IMR-90 (cell line): ENCODE data around the gene FEM1A. TPM values are rescaled to one million over a fixed set of nuclear protein-coding genes. Genes with fewer than 3 reads are reported as not detected.

Experiments
- ATAC-seq: fragments of 200-7000 bp; cut with Tn5 transposase; 2 replicates; pipeline ENCODE4 v1.9.1; 2020; ENCODE audit warnings: low read depth, mild to moderate bottlenecking, moderate library complexity
- BruUV-seq: library from RNA; stranded (reverse); fragments of 400-500 nt; replicated peaks from 2 replicates; lab custom pipeline; 2021; lab: Mats Ljungman, UMichigan
- CTCF ChIA-PET: fragments of 300-600 bp; formaldehyde crosslinking; extraction: SDS; loops from one replicate; lab custom pipeline; 2021; ENCODE audit warnings: antibody characterized with exemption; lab: Yijun Ruan, JAX
- POLR2A ChIA-PET: fragments of 300-600 bp; sonication (Branson Sonifier 250); formaldehyde crosslinking; loops from one replicate; lab custom pipeline; 2022; ENCODE audit warnings: antibody characterized with exemption; ENCODE audit not compliant: unreplicated experiment; lab: Charles Lee
- DNase-seq: peaks from one replicate; pipeline ENCODE4 v3.0.0; 2013
- H2AFZ ChIP-seq: replicated peaks from 2 replicates; pipeline ENCODE3; 2013; ENCODE audit warnings: low read length, mild to moderate bottlenecking; ENCODE audit not compliant: poor library complexity
- H2AK5ac ChIP-seq: 2 replicates; pipeline ENCODE4 v1.6.1; 2013; ENCODE audit warnings: low read depth, low read length, inconsistent platforms
- H2AK9ac ChIP-seq: replicated peaks from 2 replicates; pipeline ENCODE3; 2013; ENCODE audit warnings: mild to moderate bottlenecking, low read depth, low read length, moderate library complexity; ENCODE audit not compliant: poor library complexity
- H2BK120ac ChIP-seq: 2 replicates; pipeline ENCODE4 v1.6.1; 2013; ENCODE audit warnings: low read depth, low read length, inconsistent platforms
- H2BK15ac ChIP-seq: 3 replicates; pipeline ENCODE4 v1.6.1; 2013; ENCODE audit warnings: low read depth, low read length, inconsistent platforms
- H2BK20ac ChIP-seq: 2 replicates; pipeline ENCODE4 v1.6.1; 2013; ENCODE audit warnings: low read depth, mild to moderate bottlenecking, inconsistent platforms, low read length, moderate library complexity
- H2BK5ac ChIP-seq: 2 replicates; pipeline ENCODE4 v1.6.1; 2013; ENCODE audit warnings: mild to moderate bottlenecking, low read depth, low read length, inconsistent platforms; ENCODE audit not compliant: poor library complexity, severe bottlenecking
- H3K14ac ChIP-seq: replicated peaks from 2 replicates; pipeline ENCODE4 v1.6.1; 2013; ENCODE audit warnings: low read depth, low read length, inconsistent platforms
- H3K18ac ChIP-seq: 2 replicates; pipeline ENCODE4 v1.6.1; 2013; ENCODE audit warnings: low read depth, low read length, control low read depth
- H3K23ac ChIP-seq: 2 replicates; pipeline ENCODE4 v1.6.1; 2013; ENCODE audit warnings: low read depth, low read length, inconsistent platforms
- H3K27ac ChIP-seq: 2 replicates; pipeline ENCODE4 v1.5.1; 2013; ENCODE audit warnings: mild to moderate bottlenecking, control low read depth, low read length; ENCODE audit not compliant: insufficient read depth
- H3K27me3 ChIP-seq: 2 replicates; pipeline ENCODE4 v1.6.1; 2013; ENCODE audit warnings: low read length; ENCODE audit not compliant: control insufficient read depth, insufficient read depth
- H3K36me3 ChIP-seq: 2 replicates; pipeline ENCODE4 v1.6.1; 2013; ENCODE audit warnings: low read length, mixed read lengths; ENCODE audit not compliant: control insufficient read depth, insufficient read depth
- H3K4ac ChIP-seq: 2 replicates; pipeline ENCODE4 v1.6.1; 2013; ENCODE audit warnings: low read depth, low read length, inconsistent platforms
- H3K4me1 ChIP-seq: 2 replicates; pipeline ENCODE4 v1.6.1; 2013; ENCODE audit warnings: low read length, mixed read lengths; ENCODE audit not compliant: control insufficient read depth, insufficient read depth
- H3K4me2 ChIP-seq: 2 replicates; pipeline ENCODE4 v1.6.1; 2013; ENCODE audit warnings: low read depth, mild to moderate bottlenecking, control low read depth, low read length, moderate library complexity
- H3K4me3 ChIP-seq: 2 replicates; pipeline ENCODE4 v1.5.1; 2013; ENCODE audit warnings: low read depth, mild to moderate bottlenecking, control low read depth, low read length, moderate library complexity; ENCODE audit not compliant: insufficient read depth
- H3K56ac ChIP-seq: 2 replicates; pipeline ENCODE4 v1.6.1; 2013; ENCODE audit warnings: low read length, inconsistent platforms; ENCODE audit not compliant: insufficient read depth; ENCODE audit errors: extremely low read depth
- H3K79me1 ChIP-seq, 2 experiments: 2 replicates each; pipeline ENCODE4 v1.6.1; 2013; ENCODE audit warnings: low read length in 2 of 2, inconsistent platforms in 1 of 2, low read depth in 1 of 2
- H3K9ac ChIP-seq: 2 replicates; pipeline ENCODE4 v1.6.1; 2013; ENCODE audit warnings: low read depth, low read length, control low read depth
- H3K9me1 ChIP-seq: 2 replicates; pipeline ENCODE4 v1.6.1; 2013; ENCODE audit warnings: low read length, inconsistent platforms; ENCODE audit not compliant: insufficient read depth
- H3K9me3 ChIP-seq: 2 replicates; pipeline ENCODE4 v1.6.1; 2013; ENCODE audit warnings: low read length; ENCODE audit not compliant: control insufficient read depth, insufficient read depth
- H4K20me1 ChIP-seq: 2 replicates; pipeline ENCODE4 v1.6.1; 2013; ENCODE audit warnings: low read length, inconsistent platforms; ENCODE audit not compliant: insufficient read depth
- H4K5ac ChIP-seq: 2 replicates; pipeline ENCODE4 v1.6.1; 2013; ENCODE audit warnings: mild to moderate bottlenecking, low read depth, low read length, control low read depth
- H4K8ac ChIP-seq, 2 experiments: 2 replicates each; pipeline ENCODE4 v1.6.1; 2013; ENCODE audit warnings: low read depth in 2 of 2, low read length in 2 of 2, control low read depth in 1 of 2, inconsistent platforms in 1 of 2
- H4K91ac ChIP-seq: 2 replicates; pipeline ENCODE4 v1.6.1; 2013; ENCODE audit warnings: low read depth, low read length, inconsistent platforms; ENCODE audit not compliant: insufficient read depth
- CTCF ChIP-seq: conservative IDR thresholded peaks from 2 replicates; pipeline ENCODE4 v1.5.1; 2012; ENCODE audit warnings: mild to moderate bottlenecking, low read depth, low read length, improper control_type of control experiment
- RAD21 ChIP-seq: IDR thresholded peaks from 2 replicates; pipeline ENCODE4 v1.6.1; 2012; ENCODE audit warnings: low read length, improper control_type of control experiment
- RCOR1 ChIP-seq: IDR thresholded peaks from 2 replicates; pipeline ENCODE4 v1.6.1; 2012; ENCODE audit warnings: mild to moderate bottlenecking, low read length, improper control_type of control experiment; ENCODE audit not compliant: insufficient replicate concordance
- RFX5 ChIP-seq: IDR thresholded peaks from 2 replicates; pipeline ENCODE4 v1.8.0; 2012; ENCODE audit warnings: low read depth, mild to moderate bottlenecking, low read length, moderate library complexity
- SMC3 ChIP-seq: fragments of 150-350 bp; IDR thresholded peaks from 2 replicates; pipeline ENCODE4 v1.6.1; 2016; ENCODE audit warnings: low read depth, mild to moderate bottlenecking, antibody characterized with exemption, low read length, moderate library complexity
- WGBS, 2 experiments: methylation state at CpG; one replicate each; pipeline versions ENCODE4 v1.1.5 to v1.1.7; 2013; ENCODE audit warnings: missing lambda C conversion rate in 2 of 2; ENCODE audit not compliant: insufficient read length in 1 of 2; ENCODE audit errors: extremely low coverage in 2 of 2; 5-methylcytosine and 5-hydroxymethylcytosine counted together
- dilution Hi-C: fragments of 300-500 bp; cut with HindIII; formaldehyde crosslinking; loops from one replicate; pipeline ENCODE4 v1.14.3; 2018; ENCODE audit warnings: low sequenced_read_pairs; ENCODE audit not compliant: unreplicated experiment
- in situ Hi-C: fragments of 300-500 bp; cut with MboI; formaldehyde crosslinking; loops from 3 replicates; pipeline ENCODE4 v1.14.3; 2019; ENCODE audit warnings: low sequenced_read_pairs, inconsistent platforms, mixed read lengths
- intact Hi-C: fragments of 100-400 bp; cut with micrococcal nuclease; formaldehyde crosslinking; loops from 2 replicates; pipeline ENCODE4 v1.10.0; 2022
- polyA plus RNA-seq, 3 experiments: library from polyadenylated mRNA; depleted of rRNA; stranded (reverse); fragments of >200 nt; gene quantifications; 2 replicates each; pipeline ENCODE4 v1.2.3, GENCODE V29; 2012; ENCODE audit warnings: low replicate concordance in 1 of 3
- total RNA-seq: library from RNA; depleted of rRNA; stranded (reverse); fragments of >200 nt; gene quantifications from 2 replicates; pipeline ENCODE4 v1.2.3, GENCODE V29; 2012

Gene FEM1A
- total and polyA plus RNA-seq, 2 of the 4 experiments (the other 2 are of a cell fraction): 5.3 to 8.8 TPM

GRCh38 chr19:4811328-4812131 lies 20.0 kb downstream of the FEM1A start:
- peak overlapping the region; percentile 77; the same call in 1 of the 2 replicates for H3K14ac ChIP-seq
- peak overlapping the region; percentile 99 for H2AK5ac ChIP-seq
- H3K23ac ChIP-seq: no peak overlapping the region
- peaks cover 3 to 17% of the 10 kb centered on the region in 2 experiments; a peak in 1 of 4 replicates for H3K79me1 ChIP-seq
- no peak overlapping the region for H4K5ac ChIP-seq
- H2BK15ac ChIP-seq: peak overlapping the region; percentile 97; the same call in 1 of the 3 replicates
- peak overlapping the region; percentile 87 for H2BK20ac ChIP-seq
- peak overlapping the region; percentile 4 for H2BK5ac ChIP-seq
- H4K8ac ChIP-seq: peak overlapping the region in 1 of 2 experiments; percentile 68; a peak in 3 of 4 replicates
- ChIA-PET CTCF (interaction anchor here (3.6 kb wide), 1 partner anchor 101 kb away, joined by 30 read pairs; no protein-coding TSS in a partner anchor), POLR2A (interaction anchor here (0.6 kb wide), 1 partner anchor 100 kb away, joined by 3 read pairs; no protein-coding TSS in a partner anchor)
- in situ Hi-C loops: no loop called here
- no peak overlapping the region for H3K56ac ChIP-seq
- peak overlapping the region; percentile 85 for H3K4ac ChIP-seq
- H3K9me1 ChIP-seq: 0 out of 2 replicates have a peak, but pooled peaks cover 3% of the 10 kb centered on the region
- no TSS peak for BruUV-seq
- peak overlapping the region; percentile 11 for H3K27ac ChIP-seq
- H3K36me3 ChIP-seq: peaks cover 5% of the 10 kb centered on the region
- peak overlapping the region; percentile 94 for H2AK9ac ChIP-seq
- H3K4me2 ChIP-seq: no peak overlapping the region
- no peak overlapping the region for H3K18ac ChIP-seq
- intact Hi-C loops: loop anchor here (5.0 kb wide), 1 partner anchor 56 kb away; the partner anchor contains the start of gene PLIN3
- dilution Hi-C loops: no loop called here
- peak overlapping the region; percentile 85 for H2AFZ ChIP-seq
- H4K20me1 ChIP-seq: peaks cover 4% of the 10 kb centered on the region; the same call in 1 of the 2 replicates
- H3K27me3 ChIP-seq: no peaks in the 10 kb centered on the region
- DNase-seq (peak; percentile 45), ATAC-seq (peak; percentile 33)
- peaks cover 2% of the 10 kb centered on the region; the same call in 1 of the 2 replicates for H3K4me1 ChIP-seq
- WGBS, 2 experiments: 77% methylated on average over 5 of the region's 12 CpGs; no CpG with 5 or more reads in 1 of the 2 experiments
- TF ChIP-seq CTCF (peak; percentile 71), RFX5 (no peak), RAD21 (peak; percentile 53), SMC3 (peak; percentile 67), RCOR1 (peak; percentile 11)
- no peak overlapping the region for H3K9ac ChIP-seq
- no peaks in the 10 kb centered on the region for H3K9me3 ChIP-seq
- H3K4me3 ChIP-seq: no peak overlapping the region
- H4K91ac ChIP-seq: peak overlapping the region; percentile 75
- peak overlapping the region; percentile 90 for H2BK120ac ChIP-seq
